ENCODE data around the gene AP1B1.
"Not testable (repeated sequence)": the region's sequence is repeated elsewhere in the genome, so short reads cannot be mapped to it uniquely, and the experiment has no call there.

AP1B1 gene

DNA sequence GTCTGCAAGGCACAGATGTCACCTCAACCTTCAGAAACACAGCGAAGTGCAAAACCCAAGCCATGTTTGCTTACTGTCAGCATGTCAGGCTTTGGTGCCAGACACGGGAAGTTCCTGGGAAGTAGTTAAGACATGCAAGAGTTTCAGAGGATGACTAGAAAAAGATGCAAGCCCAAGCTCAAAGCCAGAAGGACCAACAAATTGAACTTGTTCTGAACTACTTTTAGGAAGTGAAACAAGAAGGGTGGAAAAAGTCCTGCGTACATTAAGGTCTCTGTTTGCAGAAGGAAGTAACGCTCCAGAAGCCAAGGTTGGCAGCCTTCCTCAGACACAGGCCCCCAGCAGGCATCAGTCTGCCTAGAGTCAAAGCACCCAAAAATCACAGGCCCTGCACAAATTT is 2.6 kb downstream of the AP1B1 start:
- Histone ChIP-seq H3K9me3 (replicated peaks; ENCODE audit: low read length) (no peaks in the 10 kb centered on the region), H3K4me1 (ENCODE audit: control insufficient read depth, insufficient read depth, low read length) (peaks cover 13% of the 10 kb centered on the region), H3K4me3 (ENCODE audit: low read length) (no peak overlapping the region), H3K27me3 (ENCODE audit: control insufficient read depth, insufficient read depth, low read length) (no peaks in the 10 kb centered on the region), H3K9ac (ENCODE audit: low read depth, low read length) (no peak overlapping the region), H3K4me2 (ENCODE audit: low read length) (no peak overlapping the region), H3K36me3 (ENCODE audit: insufficient read depth, low read length) (peaks cover 33% of the 10 kb centered on the region)

DNA sequence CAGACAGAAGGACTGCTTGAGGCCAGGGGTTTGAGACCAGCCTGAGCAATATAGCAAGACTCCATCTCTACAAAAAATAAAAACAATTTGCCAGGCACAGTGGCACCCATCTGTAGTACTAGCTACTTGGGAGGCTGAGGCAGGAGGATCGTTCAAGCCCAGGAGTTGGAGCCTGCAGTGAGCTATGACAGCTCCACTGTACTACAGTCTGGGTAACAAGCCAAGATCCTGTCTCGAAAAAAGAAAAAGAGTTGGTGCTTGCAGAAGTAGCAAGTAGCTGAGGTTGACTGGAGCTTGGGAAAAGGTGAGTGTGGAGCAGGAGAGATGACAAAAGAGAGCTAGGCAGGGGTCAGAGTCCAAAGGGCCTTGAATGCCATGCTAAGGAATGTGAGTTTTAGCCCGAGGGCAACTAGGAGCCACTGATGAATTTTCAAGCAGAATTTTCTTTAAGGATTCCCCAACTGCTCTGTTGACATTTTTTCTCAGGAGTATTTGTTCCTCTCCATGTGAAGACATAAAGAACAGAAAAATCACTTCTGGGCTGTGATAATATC is 3.1 kb downstream of the AP1B1 start:
- Histone ChIP-seq H3K36me3 (ENCODE audit: insufficient read depth, low read length) (peaks cover 33% of the 10 kb centered on the region), H3K4me3 (ENCODE audit: low read length) (no peak overlapping the region), H3K9me3 (replicated peaks; ENCODE audit: low read length) (no peaks in the 10 kb centered on the region), H3K4me2 (ENCODE audit: low read length) (no peak overlapping the region), H3K27me3 (ENCODE audit: control insufficient read depth, insufficient read depth, low read length) (no peaks in the 10 kb centered on the region), H3K9ac (ENCODE audit: low read depth, low read length) (no peak overlapping the region), H3K4me1 (ENCODE audit: control insufficient read depth, insufficient read depth, low read length) (peaks cover 13% of the 10 kb centered on the region)

DNA sequence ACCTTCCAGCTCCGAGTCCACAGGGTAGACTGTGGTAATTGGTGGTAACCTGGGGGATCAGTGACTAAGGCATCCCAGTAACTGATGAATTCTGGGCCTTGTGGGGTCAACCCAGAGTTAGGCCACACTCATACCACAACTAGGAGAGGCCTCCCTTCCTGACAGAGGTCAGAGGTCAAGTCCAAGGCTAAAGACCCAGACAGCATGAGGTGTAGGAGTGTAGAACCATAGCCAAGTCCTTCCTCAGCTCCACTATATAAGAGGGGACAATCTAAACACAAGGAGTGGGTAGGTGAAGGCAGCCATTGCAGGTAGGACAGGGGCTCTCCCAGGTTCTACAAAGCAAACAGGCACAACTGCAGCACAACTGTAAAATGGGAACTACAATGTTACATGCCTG is 4.6 kb downstream of the AP1B1 start:
- no peaks in the 10 kb centered on the region for H3K9me3 ChIP-seq (replicated peaks; ENCODE audit: low read length)
- no peak overlapping the region for H3K4me3 ChIP-seq (ENCODE audit: low read length)
- H3K4me1 ChIP-seq (ENCODE audit: control insufficient read depth, insufficient read depth, low read length) = peaks cover 8% of the 10 kb centered on the region
- H3K9ac ChIP-seq (ENCODE audit: low read depth, low read length) = no peak overlapping the region
- no peak overlapping the region for H3K4me2 ChIP-seq (ENCODE audit: low read length)
- no peaks in the 10 kb centered on the region for H3K27me3 ChIP-seq (ENCODE audit: control insufficient read depth, insufficient read depth, low read length)
- peaks cover 33% of the 10 kb centered on the region for H3K36me3 ChIP-seq (ENCODE audit: insufficient read depth, low read length)

DNA sequence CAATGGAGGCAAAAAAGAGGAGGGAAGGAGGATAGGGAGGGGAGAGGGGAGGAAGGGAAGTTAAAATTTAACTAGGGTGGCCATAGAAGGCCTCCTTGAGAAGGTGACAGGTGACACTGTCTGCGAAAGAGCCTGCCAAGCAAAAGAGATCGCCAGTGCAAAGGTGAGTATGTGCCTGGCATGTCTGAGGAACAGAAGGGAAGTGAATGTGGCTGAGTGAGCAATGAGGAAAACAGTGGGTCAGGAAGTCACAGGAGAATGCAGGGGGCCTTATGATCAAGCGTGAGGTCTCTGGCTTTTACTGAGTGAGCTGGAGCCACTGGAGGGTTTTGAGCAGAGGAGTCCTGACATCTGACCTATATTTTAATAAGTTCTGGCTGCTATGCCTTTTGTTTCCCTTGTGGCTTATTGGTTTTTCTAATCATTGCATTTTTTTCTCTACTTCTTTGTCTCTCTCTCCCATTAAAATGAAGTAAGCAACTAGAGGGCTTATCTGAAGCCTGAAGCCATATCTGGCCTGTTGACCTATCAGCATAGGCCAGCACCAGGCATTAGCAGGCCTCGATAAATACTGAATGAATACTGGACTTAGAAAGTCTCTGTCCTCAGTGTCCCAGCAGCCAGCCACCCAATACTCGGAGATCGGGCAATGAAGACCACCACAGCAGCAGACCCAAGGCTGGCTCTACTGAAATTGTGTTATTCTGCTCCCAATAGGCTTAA is 5.6 kb downstream of the AP1B1 start:
- Histone ChIP-seq H3K9ac (ENCODE audit: low read depth, low read length) (no peak overlapping the region), H3K27me3 (ENCODE audit: control insufficient read depth, insufficient read depth, low read length) (no peaks in the 10 kb centered on the region), H3K4me2 (ENCODE audit: low read length) (no peak overlapping the region), H3K4me1 (ENCODE audit: control insufficient read depth, insufficient read depth, low read length) (peaks cover 7% of the 10 kb centered on the region), H3K4me3 (ENCODE audit: low read length) (no peak overlapping the region), H3K36me3 (ENCODE audit: insufficient read depth, low read length) (peaks cover 33% of the 10 kb centered on the region), H3K9me3 (replicated peaks; ENCODE audit: low read length) (no peaks in the 10 kb centered on the region)

DNA sequence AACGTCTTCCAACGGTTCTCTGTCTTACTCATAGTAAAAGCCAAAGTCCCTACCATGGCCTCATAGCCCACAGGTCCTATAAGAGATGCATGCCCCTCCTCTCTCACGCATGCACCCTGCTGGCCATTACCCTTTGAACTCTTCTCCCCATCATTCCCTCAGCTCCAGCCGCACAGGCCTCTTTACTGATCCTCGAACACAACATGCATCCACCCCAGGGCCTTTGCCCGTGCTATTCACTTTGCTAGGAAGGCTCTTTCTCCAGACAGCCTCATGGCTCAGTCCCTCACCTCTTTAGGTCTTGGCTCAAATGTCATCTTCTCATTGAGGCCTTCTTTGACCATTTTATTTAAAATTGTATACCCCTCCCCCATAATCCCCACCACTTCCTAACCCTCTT is 7.5 kb downstream of the AP1B1 start:
- Histone ChIP-seq H3K36me3 (ENCODE audit: insufficient read depth, low read length) (peaks cover 29% of the 10 kb centered on the region), H3K9ac (ENCODE audit: low read depth, low read length) (no peak overlapping the region), H3K9me3 (replicated peaks; ENCODE audit: low read length) (no peaks in the 10 kb centered on the region), H3K4me2 (ENCODE audit: low read length) (no peak overlapping the region), H3K4me1 (ENCODE audit: control insufficient read depth, insufficient read depth, low read length) (no peaks in the 10 kb centered on the region), H3K27me3 (ENCODE audit: control insufficient read depth, insufficient read depth, low read length) (no peaks in the 10 kb centered on the region), H3K4me3 (ENCODE audit: low read length) (no peak overlapping the region)

DNA sequence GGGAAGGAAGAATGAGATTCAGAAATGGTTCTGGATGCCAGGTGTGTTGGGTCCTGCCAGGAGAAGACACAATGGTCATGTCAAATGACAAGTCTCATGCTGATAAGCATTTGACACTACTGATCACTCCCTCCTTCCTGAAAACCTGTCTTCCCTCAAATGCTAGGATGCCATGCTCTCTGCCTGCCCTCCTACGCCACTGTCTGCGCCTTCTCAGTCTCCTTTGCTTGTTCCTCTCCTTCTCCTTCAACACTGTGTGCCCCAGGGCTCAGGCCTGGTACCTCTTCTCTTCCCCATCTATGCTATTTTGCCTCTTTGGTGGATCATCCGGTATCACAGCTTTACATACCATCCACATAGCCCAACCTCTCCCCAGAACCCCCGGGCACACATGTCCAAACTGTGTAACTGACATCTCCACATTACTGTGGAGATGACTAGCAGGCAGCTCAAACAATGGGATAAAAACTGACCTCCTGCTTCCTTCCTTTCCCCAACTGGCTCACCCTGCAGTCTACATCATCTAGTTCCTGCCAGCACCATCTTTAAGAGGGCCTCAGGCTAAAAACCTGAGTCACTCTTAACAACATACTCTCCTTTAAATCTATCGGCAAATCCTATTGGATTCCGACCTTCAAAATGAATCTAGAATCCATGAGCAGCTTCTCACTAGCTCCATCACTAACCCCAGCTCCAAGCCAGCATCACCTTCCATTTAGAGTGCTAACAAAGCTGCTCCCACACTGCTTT is 8.2 kb downstream of the AP1B1 start:
- H3K4me1 ChIP-seq (ENCODE audit: control insufficient read depth, insufficient read depth, low read length) = no peaks in the 10 kb centered on the region
- no peaks in the 10 kb centered on the region for H3K27me3 ChIP-seq (ENCODE audit: control insufficient read depth, insufficient read depth, low read length)
- H3K4me3 ChIP-seq (ENCODE audit: low read length) = no peak overlapping the region
- H3K9ac ChIP-seq (ENCODE audit: low read depth, low read length) = no peak overlapping the region
- peaks cover 28% of the 10 kb centered on the region for H3K36me3 ChIP-seq (ENCODE audit: insufficient read depth, low read length)
- H3K9me3 ChIP-seq (replicated peaks; ENCODE audit: low read length) = no peaks in the 10 kb centered on the region
- no peak overlapping the region for H3K4me2 ChIP-seq (ENCODE audit: low read length)

DNA sequence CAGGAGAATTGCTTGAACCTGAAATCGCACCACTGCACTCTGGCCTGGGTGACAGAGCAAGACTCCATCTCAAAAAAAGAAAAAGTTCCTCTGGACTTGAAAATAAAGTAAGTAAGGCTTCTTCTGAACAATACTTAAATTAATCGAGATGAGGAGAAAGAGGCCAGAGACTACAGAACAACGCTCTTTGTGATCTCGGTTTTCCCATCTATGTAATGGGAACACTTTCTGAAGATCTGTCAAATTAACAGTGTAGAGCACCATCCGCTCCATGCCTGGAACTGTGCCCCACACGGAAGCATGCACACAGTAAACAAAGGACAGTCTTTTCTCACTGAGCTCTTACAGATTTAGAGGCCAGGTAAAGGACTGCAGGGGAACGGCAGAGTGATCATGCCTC is 9.1 kb downstream of the AP1B1 start:
- H3K36me3 ChIP-seq (ENCODE audit: insufficient read depth, low read length) = peaks cover 24% of the 10 kb centered on the region
- no peak overlapping the region for H3K9ac ChIP-seq (ENCODE audit: low read depth, low read length)
- H3K4me2 ChIP-seq (ENCODE audit: low read length) = no peak overlapping the region
- no peaks in the 10 kb centered on the region for H3K27me3 ChIP-seq (ENCODE audit: control insufficient read depth, insufficient read depth, low read length)
- no peak overlapping the region for H3K4me3 ChIP-seq (ENCODE audit: low read length)
- no peaks in the 10 kb centered on the region for H3K9me3 ChIP-seq (replicated peaks; ENCODE audit: low read length)
- no peaks in the 10 kb centered on the region for H3K4me1 ChIP-seq (ENCODE audit: control insufficient read depth, insufficient read depth, low read length)

DNA sequence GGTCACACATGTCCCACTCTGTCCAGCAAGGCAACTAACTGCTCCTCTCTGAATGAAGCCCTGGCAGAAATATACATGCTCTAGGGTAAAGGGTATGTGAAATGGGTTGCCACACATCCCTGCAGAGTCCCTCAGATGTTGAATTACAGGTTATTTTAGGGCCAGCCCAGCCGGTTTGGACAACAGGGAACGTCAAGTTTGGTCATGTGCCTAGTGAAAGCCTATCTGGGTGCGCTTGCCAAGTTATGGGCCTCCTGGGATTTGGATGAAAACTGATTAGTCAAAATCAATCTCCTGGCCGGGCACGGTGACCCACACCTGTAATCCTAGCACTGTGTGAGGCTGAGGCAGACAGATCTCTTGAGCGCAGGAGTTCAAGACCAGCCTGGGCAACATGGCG is 10.4 kb downstream of the AP1B1 start:
- Histone ChIP-seq H3K9ac (ENCODE audit: low read depth, low read length) (no peak overlapping the region), H3K9me3 (replicated peaks; ENCODE audit: low read length) (no peaks in the 10 kb centered on the region), H3K4me1 (ENCODE audit: control insufficient read depth, insufficient read depth, low read length) (no peaks in the 10 kb centered on the region), H3K36me3 (ENCODE audit: insufficient read depth, low read length) (peaks cover 18% of the 10 kb centered on the region), H3K27me3 (ENCODE audit: control insufficient read depth, insufficient read depth, low read length) (no peaks in the 10 kb centered on the region), H3K4me3 (ENCODE audit: low read length) (no peak overlapping the region), H3K4me2 (ENCODE audit: low read length) (no peak overlapping the region)

DNA sequence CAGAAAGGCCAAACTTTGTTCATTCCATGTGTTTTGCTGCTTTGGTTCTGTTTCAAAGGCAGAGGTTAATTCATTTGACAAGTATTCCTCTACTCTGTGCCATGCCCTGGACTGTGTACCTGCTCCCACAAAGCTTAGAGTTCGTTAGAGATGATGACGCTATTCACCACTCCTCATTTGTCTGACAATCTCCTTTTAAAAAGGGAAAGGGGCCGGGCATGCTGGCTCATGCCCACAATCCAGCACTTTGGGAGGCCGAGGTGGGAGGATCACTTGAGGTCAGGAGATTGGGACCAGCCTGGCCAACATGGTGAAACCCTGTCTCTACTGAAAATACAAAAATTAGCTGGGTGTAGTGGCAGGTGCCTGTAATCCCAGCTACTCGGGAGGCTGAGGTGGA is 11.7 kb downstream of the AP1B1 start:
- H3K4me3 ChIP-seq (ENCODE audit: low read length); H3K9me3 ChIP-seq (replicated peaks; ENCODE audit: low read length); H3K9ac ChIP-seq (ENCODE audit: low read depth, low read length); H3K4me2 ChIP-seq (ENCODE audit: low read length); H3K27me3 ChIP-seq (ENCODE audit: control insufficient read depth, insufficient read depth, low read length); H3K4me1 ChIP-seq (ENCODE audit: control insufficient read depth, insufficient read depth, low read length): not testable (repeated sequence)
- H3K36me3 ChIP-seq (ENCODE audit: insufficient read depth, low read length) = peaks cover 16% of the 10 kb centered on the region

DNA sequence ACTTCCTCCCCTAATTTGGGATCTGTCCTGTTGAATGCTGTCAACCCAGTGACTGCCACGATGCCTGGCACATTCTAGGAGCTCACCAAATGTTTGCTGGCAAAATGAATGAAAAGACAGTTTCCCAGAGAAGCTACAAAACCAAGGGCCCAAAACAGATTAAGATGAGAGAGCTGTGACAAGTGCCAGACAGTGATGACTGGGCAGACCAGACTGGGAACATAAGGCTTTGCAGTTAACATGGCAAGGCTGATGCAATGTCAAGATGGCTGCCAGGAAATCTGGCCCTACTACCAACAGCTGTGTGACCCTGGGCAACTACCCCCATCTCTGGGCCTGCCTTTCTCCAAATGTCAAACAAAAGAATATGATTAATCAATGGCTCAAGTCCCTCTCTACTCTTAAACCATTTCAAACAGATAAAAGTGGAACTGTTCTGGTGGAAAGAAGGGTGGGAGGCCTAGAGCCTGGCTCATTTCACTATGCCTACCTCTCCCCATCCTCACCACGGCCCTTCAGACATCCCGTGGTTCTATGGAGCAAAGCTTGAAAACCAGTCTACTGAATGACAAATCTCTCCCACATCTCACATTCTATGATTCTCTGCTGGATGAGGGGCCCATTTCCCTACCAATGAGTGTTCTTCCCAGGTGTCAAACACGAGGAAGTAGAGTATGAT is 12.8 kb downstream of the AP1B1 start:
- Histone ChIP-seq H3K27me3 (ENCODE audit: control insufficient read depth, insufficient read depth, low read length) (no peaks in the 10 kb centered on the region), H3K9me3 (replicated peaks; ENCODE audit: low read length) (no peaks in the 10 kb centered on the region), H3K4me2 (ENCODE audit: low read length) (no peak overlapping the region), H3K4me1 (ENCODE audit: control insufficient read depth, insufficient read depth, low read length) (peaks cover 3% of the 10 kb centered on the region), H3K36me3 (ENCODE audit: insufficient read depth, low read length) (peaks cover 11% of the 10 kb centered on the region), H3K4me3 (ENCODE audit: low read length) (no peak overlapping the region), H3K9ac (ENCODE audit: low read depth, low read length) (no peak overlapping the region)

DNA sequence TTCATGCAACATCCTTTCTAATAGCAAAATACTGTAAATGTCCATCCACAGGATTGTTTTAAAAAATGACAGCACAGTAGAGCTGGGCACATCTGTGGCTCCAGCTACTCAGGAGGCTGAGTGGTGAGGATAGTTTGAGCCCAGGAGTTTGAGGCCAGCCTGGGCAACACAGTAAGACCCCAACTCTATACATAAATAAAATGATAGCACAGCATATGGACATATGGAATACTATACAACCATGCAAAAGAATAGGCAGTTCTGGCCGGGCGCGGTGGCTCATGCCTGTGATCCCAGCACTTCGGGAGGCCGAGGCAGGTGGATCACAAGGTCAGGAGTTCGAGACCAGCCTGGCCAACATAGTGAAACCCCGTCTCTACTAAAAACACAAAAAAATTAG is 13.6 kb downstream of the AP1B1 start:
- H3K9me3 ChIP-seq (replicated peaks; ENCODE audit: low read length); H3K9ac ChIP-seq (ENCODE audit: low read depth, low read length); H3K4me3 ChIP-seq (ENCODE audit: low read length); H3K4me2 ChIP-seq (ENCODE audit: low read length); H3K27me3 ChIP-seq (ENCODE audit: control insufficient read depth, insufficient read depth, low read length); H3K4me1 ChIP-seq (ENCODE audit: control insufficient read depth, insufficient read depth, low read length): not testable (repeated sequence)
- H3K36me3 ChIP-seq (ENCODE audit: insufficient read depth, low read length) = peaks cover 11% of the 10 kb centered on the region
